Erythroblast (primary cell): ENCODE results near the gene CDK15.

ENCODE experiments used
- GATA1 ChIP-seq: IDR thresholded peaks from 2 replicates; pipeline ENCODE4 v1.6.1; 2011; ENCODE audit warnings: low read depth, mild to moderate bottlenecking, control low read depth, low read length, moderate library complexity
- POLR2A ChIP-seq: IDR thresholded peaks from 2 replicates; pipeline ENCODE4 v1.6.1; 2011; ENCODE audit warnings: mild to moderate bottlenecking, low read length

DNA sequence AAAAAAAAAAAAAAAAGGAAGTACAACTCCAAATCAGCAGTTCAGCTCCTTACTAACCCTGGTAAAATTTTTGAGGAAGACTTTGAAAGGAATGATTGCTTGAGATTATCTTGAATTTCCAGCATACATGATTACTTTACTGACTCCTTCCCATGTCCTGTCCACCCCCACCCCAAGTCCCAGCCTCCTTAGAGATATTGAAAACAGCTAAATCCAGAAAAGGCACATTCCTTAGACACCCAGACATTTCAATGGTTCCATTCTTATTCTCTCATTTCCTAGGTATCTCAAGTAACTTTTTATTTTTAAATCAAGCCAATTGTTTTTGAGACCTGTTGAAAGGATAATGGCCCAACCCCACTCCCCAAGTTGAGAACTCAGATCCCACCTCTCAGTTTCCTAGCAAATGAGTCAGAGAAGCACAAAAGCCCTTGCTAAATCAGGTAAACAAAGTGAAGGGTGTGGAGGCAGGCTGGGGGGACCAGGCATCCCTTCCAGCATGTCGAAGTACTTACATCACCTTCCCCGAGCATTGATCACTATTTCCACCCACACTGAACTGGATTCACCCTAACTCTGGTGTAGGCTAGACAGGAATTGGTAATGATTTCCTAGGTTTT is 131.9 kb downstream of the CDK15 start:
- TF ChIP-seq POLR2A (no peak), GATA1 (no peak)
